Pancreas (tissue), 10 donors: ENCODE measurements around the gene OGFOD2. TPM values are rescaled to one million over a fixed set of nuclear protein-coding genes. Genes with fewer than 3 reads are reported as not detected.

Experiments
- ATAC-seq, 4 donors: fragments of 200-7000 bp; cut with Tn5 transposase; one replicate each; pipeline versions ENCODE4 v1.8.0 to v1.9.1; 2020; ENCODE audit warnings: mild to moderate bottlenecking in 4 of 4, moderate library complexity in 4 of 4
- DNase-seq, 6 donors: peaks; one replicate each; pipeline ENCODE4 v3.0.0-alpha.2; 2020
- FAIRE-seq: peaks from 2 replicates; lab custom pipeline; 2012; peaks lifted over from hg19 to GRCh38; lab: Jason Lieb, UNC
- H3K27ac ChIP-seq, 4 donors: fragments of 200-600 bp; sonication (generic); 1 replicate in 3 of 4; 2 replicates in 1 of 4; pipeline versions ENCODE4 v1.5.0 to v1.8.0; 2020
- H3K27me3 ChIP-seq, 4 donors: fragments of 200-600 bp; one replicate each; pipeline ENCODE4 v1.8.0; 2021
- H3K36me3 ChIP-seq, 3 donors: fragments of 200-600 bp; sonication (generic) in 1 of 3; one replicate each; pipeline versions ENCODE4 v1.5.0 to v1.8.0; 2020 to 2021
- H3K4me1 ChIP-seq, 3 donors: fragments of 200-600 bp; one replicate each; pipeline ENCODE4 v1.8.0; 2021
- H3K4me3 ChIP-seq, 4 donors: fragments of 200-600 bp; sonication (generic) in 2 of 4; one replicate each; pipeline versions ENCODE4 v1.5.0 to v1.8.0; 2020 to 2021
- H3K9me3 ChIP-seq, 4 donors: fragments of 200-600 bp; one replicate each; pipeline ENCODE4 v1.8.0; 2021
- CTCF ChIP-seq, 4 donors: fragments of 200-600 bp; sonication (generic) in 3 of 4; IDR thresholded peaks; one replicate each; pipeline versions ENCODE4 v1.5.0 to v1.8.0; 2021; ENCODE audit warnings: antibody characterized with exemption in 4 of 4
- WGBS, 2 donors: extraction: QIAGEN DNeasy Blood & Tissue Kit; methylation state at CpG; one replicate each; pipeline ENCODE4 v1.1.7; 2013; 5-methylcytosine and 5-hydroxymethylcytosine counted together
- intact Hi-C, 3 donors: fragments of 100-400 bp; cut with DNase I; formaldehyde crosslinking; loops; one replicate each; pipeline versions ENCODE4 v1.11.1 to v1.14.2; 2022
- polyA plus RNA-seq, 2 donors: library from polyadenylated mRNA; stranded (reverse); fragments of 200-250 nt; gene quantifications; one replicate each; pipeline ENCODE4 v1.2.3, GENCODE V29; 2013
- total RNA-seq, 6 donors: library from RNA; stranded (reverse); fragmentation: NEBNext Ultra II Directional in 4 of 6; extraction: Animal tissue kit (Norgen Biotek cat#: 25700) in 4 of 6; gene quantifications; one replicate each; pipeline versions ENCODE4 v1.2.1 to v1.2.4, GENCODE V29; 2021 to 2023
- donor health status: healthy with polysubstance abuse.
- donor health status: DM: no; HTN: no; CAD: no; lungs with moderate emphysema.
- donor health status: DM: no; HTN: no; CAD: no.
- donor health status: control.
- donor health status: control.
- donor health status: Bipolar disorder and iron deficiency.
- donor health status: DM: yes; HTN: yes; CAD: no.
- donor health status: DM: no; HTN: no; CAD: no.
- donor health status: DM: no; HTN: no; CAD: no.
- donor health status: DM: yes; HTN: yes; CAD: no.

OGFOD2 gene
- total and polyA plus RNA-seq, 8 donors = 12.9 to 30.9 (median 18.4) TPM

GRCh38 chr12:123003257-123003656 is 28.2 kb downstream of the OGFOD2 start:
- H3K4me3 ChIP-seq = no peak overlapping the region
- H3K27me3 ChIP-seq = no peaks in the 10 kb centered on the region
- no peak overlapping the region for H3K27ac ChIP-seq
- 88 to 94% methylated on average over 6 of the region's 6 CpGs for WGBS, 2 donors
- intact Hi-C loops = no loop called here
- FAIRE-seq (no peak), DNase-seq (peak in 1 of 6 donors; percentile 22), ATAC-seq (no peak)
- no peaks in the 10 kb centered on the region for H3K4me1 ChIP-seq
- peaks cover 0 to 10% (median 0%) of the 10 kb centered on the region in 3 donors for H3K36me3 ChIP-seq
- TF ChIP-seq CTCF (IDR thresholded peaks at IDR 0.05) = no peak
- H3K9me3 ChIP-seq = no peaks in the 10 kb centered on the region

GRCh38 chr12:123004287-123004686 is 29.2 kb downstream of the OGFOD2 start:
- no peaks in the 10 kb centered on the region for H3K4me1 ChIP-seq
- no peaks in the 10 kb centered on the region for H3K27me3 ChIP-seq
- intact Hi-C loops = no loop called here
- DNase-seq (peak in 1 of 6 donors; percentile 24), ATAC-seq (no peak), FAIRE-seq (no peak)
- no peak for TF ChIP-seq CTCF (IDR thresholded peaks at IDR 0.05)
- H3K9me3 ChIP-seq = no peaks in the 10 kb centered on the region
- WGBS, 2 donors = 84 to 88% methylated on average over 14 of the region's 14 CpGs
- H3K36me3 ChIP-seq = peaks cover 0 to 10% (median 3%) of the 10 kb centered on the region in 3 donors
- no peak overlapping the region for H3K27ac ChIP-seq
- no peak overlapping the region for H3K4me3 ChIP-seq

DNA sequence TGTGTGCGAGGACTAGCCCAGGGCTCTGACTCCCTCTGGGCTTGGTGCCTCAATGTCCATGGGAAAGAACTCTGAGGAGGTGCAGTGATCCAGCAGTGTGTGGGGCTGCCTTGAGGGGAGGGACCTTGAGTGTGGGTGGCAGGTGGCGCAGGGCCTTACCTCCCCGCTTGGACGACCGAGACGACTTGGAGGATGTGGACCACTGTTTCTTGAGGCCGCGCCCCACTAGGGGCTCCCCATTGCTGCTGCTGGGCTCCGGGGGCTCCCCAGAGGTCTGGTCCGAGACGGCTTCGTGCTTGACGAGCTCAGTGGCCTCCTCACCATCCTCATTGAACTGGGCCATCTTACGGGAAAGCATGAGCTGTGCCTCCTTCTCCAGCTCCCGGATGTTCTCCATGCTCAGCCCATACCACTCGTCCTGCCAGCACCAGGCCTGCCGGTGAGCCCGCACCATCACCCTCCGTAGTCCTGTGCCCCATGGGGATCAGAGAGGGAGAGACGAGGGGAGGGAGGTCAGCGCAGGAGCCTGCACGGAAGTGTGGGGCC is 30.1 kb downstream of the OGFOD2 start:
- Histone ChIP-seq H3K27me3 (no peaks in the 10 kb centered on the region), H3K4me1 (no peaks in the 10 kb centered on the region), H3K36me3 (peaks cover 0 to 10% (median 4%) of the 10 kb centered on the region in 3 donors), H3K4me3 (no peak overlapping the region), H3K27ac (no peak overlapping the region), H3K9me3 (no peaks in the 10 kb centered on the region)
- FAIRE-seq (no peak), ATAC-seq (no peak), DNase-seq (peak in 1 of 6 donors; percentile 53)
- 90 to 94% methylated on average over 22 of the region's 22 CpGs for WGBS, 2 donors
- intact Hi-C loops = no loop called here
- TF ChIP-seq CTCF (IDR thresholded peaks at IDR 0.05) = no peak

- H3K27me3 ChIP-seq = no peaks in the 10 kb centered on the region
- H3K27ac ChIP-seq = no peak overlapping the region
- intact Hi-C loops = no loop called here
- no peak for TF ChIP-seq CTCF (IDR thresholded peaks at IDR 0.05)
- ATAC-seq (no peak), DNase-seq (no peak), FAIRE-seq (no peak)
- H3K9me3 ChIP-seq = no peaks in the 10 kb centered on the region
- peaks cover 0 to 7% (median 4%) of the 10 kb centered on the region in 3 donors for H3K36me3 ChIP-seq
- no peaks in the 10 kb centered on the region for H3K4me1 ChIP-seq
- H3K4me3 ChIP-seq = no peak overlapping the region
- 82 to 85% methylated on average over 12 of the region's 12 CpGs for WGBS, 2 donors
Observed at GRCh38 chr12:123006977-123007376, 31.9 kb downstream of the OGFOD2 start.

DNA sequence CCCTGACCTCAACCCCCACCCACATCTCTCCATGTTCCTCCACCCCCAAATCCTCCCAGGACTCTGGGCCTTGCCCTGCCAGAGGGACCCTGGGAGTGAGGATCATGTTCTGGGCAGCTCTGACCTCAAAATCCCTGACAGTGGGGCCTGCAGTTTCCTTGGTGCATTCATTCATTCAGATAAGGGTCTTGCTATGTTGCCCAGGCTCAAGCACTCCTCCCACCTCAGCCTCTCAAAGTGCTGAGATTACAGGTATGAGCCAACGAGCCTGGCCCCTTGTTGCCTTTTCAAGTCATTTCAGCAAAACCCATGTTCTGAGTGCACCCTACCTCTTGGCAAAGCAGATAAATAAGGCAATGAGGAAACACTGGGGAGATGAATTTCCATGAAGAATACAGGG is 35.1 kb downstream of the OGFOD2 start:
- H3K4me1 ChIP-seq = no peaks in the 10 kb centered on the region
- intact Hi-C loops = no loop called here
- WGBS, 2 donors = 81 to 85% methylated on average over 1 of the region's 1 CpG
- no peak overlapping the region for H3K27ac ChIP-seq
- H3K27me3 ChIP-seq = no peaks in the 10 kb centered on the region
- FAIRE-seq = no peak
- no peak for TF ChIP-seq CTCF (IDR thresholded peaks at IDR 0.05)
- DNase-seq = no peak
- no peak for ATAC-seq
- peaks cover 0 to 4% (median 0%) of the 10 kb centered on the region in 3 donors for H3K36me3 ChIP-seq
- H3K9me3 ChIP-seq = no peaks in the 10 kb centered on the region
- no peak overlapping the region for H3K4me3 ChIP-seq
